Epithelial cell of proximal tubule (primary cell): ENCODE data around the gene TAF6. TPM values are rescaled to one million over a fixed set of nuclear protein-coding genes. Genes with fewer than 3 reads are reported as not detected.

Experiments used
- DNase-seq: peaks from one replicate; pipeline ENCODE4 v3.0.0-alpha.2; 2011; ENCODE audit warnings: low read depth
- H3K4me3 ChIP-seq: 2 replicates; pipeline ENCODE4 v1.5.1; 2011; ENCODE audit warnings: low read depth, mild to moderate bottlenecking, low read length
- CTCF ChIP-seq: conservative IDR thresholded peaks from 2 replicates; pipeline ENCODE4 v1.5.1; 2012; ENCODE audit warnings: low read depth, mild to moderate bottlenecking, low read length
- total RNA-seq: library from RNA; depleted of rRNA; stranded (reverse); fragments of >200 nt; gene quantifications from 2 replicates; pipeline ENCODE4 v1.2.3, GENCODE V29; 2015

The TAF6 gene
- total RNA-seq, 1 donor from 2014 or later, result 62.8 TPM

- peak overlapping the region; percentile 100 for H3K4me3 ChIP-seq
- DNase-seq, result no peak
- no peak for TF ChIP-seq CTCF
Observed at GRCh38 chr7:100118388-100119071, 628 bp downstream of the TAF6 start.

GRCh38 chr7:100115026-100115425 is 4.1 kb downstream of the TAF6 start:
- no peak for TF ChIP-seq CTCF
- DNase-seq, result no peak
- H3K4me3 ChIP-seq, result no peak overlapping the region

- no peak for TF ChIP-seq CTCF
- H3K4me3 ChIP-seq, result no peak overlapping the region
- DNase-seq, result no peak
Observed at GRCh38 chr7:100111914-100112313, 7.2 kb downstream of the TAF6 start.

GRCh38 chr7:100111156-100111555 is 8.0 kb downstream of the TAF6 start:
- no peak for TF ChIP-seq CTCF
- no peak overlapping the region for H3K4me3 ChIP-seq
- DNase-seq, result no peak

GRCh38 chr7:100109521-100110163 is 9.5 kb downstream of the TAF6 start:
- H3K4me3 ChIP-seq, result no peak overlapping the region
- TF ChIP-seq CTCF, result peak; percentile 28
- no peak for DNase-seq

GRCh38 chr7:100107890-100108289 is 11.3 kb downstream of the TAF6 start:
- H3K4me3 ChIP-seq, result no peak overlapping the region
- TF ChIP-seq CTCF, result no peak
- DNase-seq, result no peak
